H1 (cell line): ENCODE measurements around the gene MAGI2. TPM values are rescaled to one million over a fixed set of nuclear protein-coding genes. Genes with fewer than 3 reads are reported as not detected.

Source experiments
- CTCF ChIA-PET: fragments of 300-600 bp; sonication (Branson Sonifier 250); formaldehyde crosslinking; loops from one replicate; lab custom pipeline; 2021; ENCODE audit not compliant: partially characterized antibody; lab: Charles Lee
- POLR2A ChIA-PET: fragments of 300-600 bp; sonication (Branson Sonifier 250); formaldehyde crosslinking; loops from one replicate; lab custom pipeline; 2021; ENCODE audit warnings: inconsistent platforms; ENCODE audit not compliant: partially characterized antibody; lab: Charles Lee
- DNase-seq, 2 experiments: peaks; one replicate each; pipeline versions ENCODE4 v3.0.0 to v3.0.0-alpha.2; 2010 to 2022; ENCODE audit warnings: low spot score in 2 of 2, low read depth in 1 of 2, mixed read lengths in 1 of 2
- FAIRE-seq: peaks from 2 replicates; lab custom pipeline; 2011; peaks lifted over from hg19 to GRCh38; lab: Jason Lieb, UNC
- H2AFZ ChIP-seq: 2 replicates; pipeline ENCODE4 v1.8.1; 2012; ENCODE audit warnings: low read length, inconsistent platforms
- H2AK5ac ChIP-seq: 2 replicates; pipeline ENCODE4 v1.6.1; 2013; ENCODE audit warnings: low read depth, low read length
- H2BK120ac ChIP-seq: replicated peaks from 2 replicates; pipeline ENCODE3; 2013; ENCODE audit warnings: low read depth, low read length, inconsistent platforms
- H2BK12ac ChIP-seq: 2 replicates; pipeline ENCODE4 v1.6.1; 2013; ENCODE audit warnings: low read depth, low read length
- H2BK15ac ChIP-seq: 2 replicates; pipeline ENCODE4 v1.6.1; 2013; ENCODE audit warnings: low read length
- H2BK20ac ChIP-seq: 2 replicates; pipeline ENCODE4 v1.6.1; 2013; ENCODE audit warnings: low read length
- H2BK5ac ChIP-seq: 2 replicates; pipeline ENCODE4 v1.6.1; 2013; ENCODE audit warnings: low read depth, low read length
- H3K14ac ChIP-seq: 2 replicates; pipeline ENCODE4 v1.6.1; 2013; ENCODE audit warnings: inconsistent platforms; ENCODE audit not compliant: insufficient read length
- H3K18ac ChIP-seq: 2 replicates; pipeline ENCODE4 v1.6.1; 2013; ENCODE audit warnings: low read length; ENCODE audit errors: extremely low read depth
- H3K23ac ChIP-seq: 2 replicates; pipeline ENCODE4 v1.6.1; 2013; ENCODE audit warnings: inconsistent platforms; ENCODE audit not compliant: insufficient read length
- H3K23me2 ChIP-seq: 2 replicates; pipeline ENCODE4 v1.6.1; 2013; ENCODE audit warnings: low read depth, low read length
- H3K27ac ChIP-seq: 2 replicates; pipeline ENCODE4 v1.6.1; 2011; ENCODE audit warnings: low read depth, low read length, inconsistent platforms
- H3K27me3 ChIP-seq, 4 experiments: replicated peaks in 1 of 4; 1 replicate in 1 of 4; 2 replicates in 3 of 4; pipeline versions ENCODE4 v1.6.1 to v1.8.1; 2011 to 2013; ENCODE audit warnings: low read length in 3 of 4, mild to moderate bottlenecking in 3 of 4, inconsistent platforms in 2 of 4, mixed read lengths in 2 of 4, moderate library complexity in 1 of 4; ENCODE audit not compliant: control insufficient read depth in 3 of 4, insufficient read depth in 3 of 4; ENCODE audit errors: extremely low read depth in 1 of 4
- H3K36me3 ChIP-seq, 4 experiments: 2 replicates each; pipeline versions ENCODE4 v1.6.1 to v1.8.1; 2011 to 2013; ENCODE audit warnings: mild to moderate bottlenecking in 4 of 4, low read length in 3 of 4, moderate library complexity in 2 of 4, control low read depth in 1 of 4, inconsistent platforms in 1 of 4; ENCODE audit not compliant: insufficient read depth in 4 of 4, control insufficient read depth in 2 of 4
- H3K4ac ChIP-seq: replicated peaks from 2 replicates; pipeline ENCODE3; 2013; ENCODE audit warnings: low read length, low read depth, mixed read lengths, inconsistent platforms; ENCODE audit not compliant: insufficient read length
- H3K4me1 ChIP-seq, 4 experiments: replicated peaks in 1 of 4; 1 replicate in 1 of 4; 2 replicates in 3 of 4; pipeline versions ENCODE4 v1.6.1 to v1.8.1; 2011 to 2013; ENCODE audit warnings: low read length in 3 of 4, inconsistent platforms in 2 of 4, mixed read lengths in 1 of 4; ENCODE audit not compliant: insufficient read depth in 4 of 4, control insufficient read depth in 3 of 4
- H3K4me2 ChIP-seq, 2 experiments: 2 replicates each; pipeline versions ENCODE4 v1.6.1 to v1.8.1; 2011 to 2013; ENCODE audit warnings: low read depth in 2 of 2, low read length in 2 of 2, control low read depth in 1 of 2, inconsistent platforms in 1 of 2, mild to moderate bottlenecking in 1 of 2; ENCODE audit not compliant: insufficient read depth in 1 of 2
- H3K4me3 ChIP-seq, 4 experiments: fragments of 200-600, 300-600 bp in 1 of 4; sonication (generic), shearing (Covaris generic), sonication (Bioruptor Twin) in 1 of 4; 2 replicates each; pipeline versions ENCODE4 v1.5.1 to v1.8.1; 2011 to 2016; ENCODE audit warnings: low read length in 4 of 4, low read depth in 3 of 4, control low read depth in 2 of 4, inconsistent platforms in 2 of 4, mild to moderate bottlenecking in 2 of 4, mixed read lengths in 1 of 4, moderate library complexity in 1 of 4; ENCODE audit not compliant: insufficient read depth in 2 of 4; ENCODE audit errors: extremely low read depth in 1 of 4
- H3K56ac ChIP-seq: replicated peaks from 2 replicates; pipeline ENCODE3; 2013; ENCODE audit warnings: low read depth, mild to moderate bottlenecking, mixed read lengths, low read length, inconsistent platforms; ENCODE audit not compliant: insufficient read length
- H3K79me1 ChIP-seq: 2 replicates; pipeline ENCODE4 v1.6.1; 2013; ENCODE audit warnings: low read depth, low read length, control low read depth
- H3K79me2 ChIP-seq, 2 experiments: 2 replicates each; pipeline versions ENCODE4 v1.6.1 to v1.8.1; 2012 to 2013; ENCODE audit warnings: low read length in 2 of 2, mild to moderate bottlenecking in 2 of 2, inconsistent platforms in 1 of 2; ENCODE audit not compliant: insufficient read depth in 2 of 2, control insufficient read depth in 1 of 2
- H3K9ac ChIP-seq, 4 experiments: replicated peaks in 1 of 4; 1 replicate in 1 of 4; 2 replicates in 3 of 4; pipeline versions ENCODE4 v1.6.1 to v1.8.1; 2011 to 2013; ENCODE audit warnings: low read depth in 3 of 4, low read length in 3 of 4, control low read depth in 2 of 4, mild to moderate bottlenecking in 2 of 4, moderate library complexity in 2 of 4, inconsistent platforms in 1 of 4; ENCODE audit errors: extremely low read depth in 1 of 4
- H3K9me3 ChIP-seq, 2 experiments: 2 replicates each; pipeline versions ENCODE4 v1.6.1 to v1.8.1; 2012 to 2013; ENCODE audit warnings: mild to moderate bottlenecking in 2 of 2, moderate library complexity in 2 of 2, control low read depth in 1 of 2, inconsistent platforms in 1 of 2, low read depth in 1 of 2, low read length in 1 of 2, mixed read lengths in 1 of 2; ENCODE audit not compliant: insufficient read depth in 2 of 2
- H4K20me1 ChIP-seq, 2 experiments: replicated peaks in 1 of 2; 2 replicates each; pipeline versions ENCODE3 to v1.8.1; 2011 to 2013; ENCODE audit warnings: inconsistent platforms in 2 of 2, low read length in 2 of 2, mild to moderate bottlenecking in 1 of 2; ENCODE audit not compliant: insufficient read depth in 2 of 2, control insufficient read depth in 1 of 2
- H4K5ac ChIP-seq: 2 replicates; pipeline ENCODE4 v1.6.1; 2013; ENCODE audit warnings: low read length, low read depth, mixed read lengths, inconsistent platforms; ENCODE audit not compliant: insufficient read length
- H4K8ac ChIP-seq: 2 replicates; pipeline ENCODE4 v1.8.0; 2013; ENCODE audit warnings: mild to moderate bottlenecking, moderate library complexity, low read length, inconsistent platforms; ENCODE audit not compliant: insufficient read depth; ENCODE audit errors: extremely low read depth
- H4K91ac ChIP-seq: replicated peaks from 2 replicates; pipeline ENCODE3; 2013; ENCODE audit warnings: low read length, mixed read lengths, inconsistent platforms; ENCODE audit not compliant: insufficient read length
- BCL11A ChIP-seq, 2 experiments: IDR thresholded peaks; one replicate each; pipeline ENCODE4 v1.6.1; 2011; ENCODE audit warnings: low read depth in 2 of 2, low read length in 2 of 2, mild to moderate bottlenecking in 2 of 2
- JUN ChIP-seq: IDR thresholded peaks from 2 replicates; pipeline ENCODE4 v1.6.1; 2011; ENCODE audit warnings: low read depth, mild to moderate bottlenecking, improper control_type of control experiment, low read length
- JUND ChIP-seq: IDR thresholded peaks from 2 replicates; pipeline ENCODE4 v1.6.1; 2011; ENCODE audit warnings: mild to moderate bottlenecking, improper control_type of control experiment, low read length
- PHF8 ChIP-seq: fragments of 200-600 bp; sonication (generic); conservative IDR thresholded peaks from 2 replicates; pipeline ENCODE4 v1.7.1; 2012; ENCODE audit warnings: low read depth, mild to moderate bottlenecking, inconsistent platforms, low read length, moderate library complexity
- SIRT6 ChIP-seq: IDR thresholded peaks from one replicate; pipeline ENCODE4 v1.7.1; 2012; ENCODE audit warnings: low read length, inconsistent platforms
- SP4 ChIP-seq: IDR thresholded peaks from 2 replicates; pipeline ENCODE4 v1.6.1; 2012; ENCODE audit warnings: low read length, inconsistent platforms
- WGBS, 2 experiments: shearing (Covaris generic) in 1 of 2; methylation state at CpG; one replicate each; pipeline versions ENCODE4 v1.1.6 to v1.1.7; 2013 to 2015; ENCODE audit warnings: low lambda C conversion rate in 2 of 2, mixed read lengths in 2 of 2, inconsistent platforms in 1 of 2, low coverage in 1 of 2, missing lambda C conversion rate in 1 of 2; ENCODE audit not compliant: insufficient replicate concordance in 2 of 2, insufficient coverage in 1 of 2, insufficient read length in 1 of 2; ENCODE audit errors: extremely low coverage in 1 of 2, missing lambda C conversion rate in 1 of 2; 5-methylcytosine and 5-hydroxymethylcytosine counted together
- polyA plus RNA-seq, 7 experiments: library from polyadenylated mRNA; depleted of rRNA in 3 of 7; stranded (reverse) in 5 of 7; unstranded in 2 of 7; fragments of >200 nt in 5 of 7; fragments of 200-250 nt in 2 of 7; gene quantifications; 1 replicate in 5 of 7; 2 replicates in 1 of 7; 4 replicates in 1 of 7; pipeline versions ENCODE4 v1.2.1 to v1.2.3, GENCODE V29; 2011 to 2013; ENCODE audit warnings: missing spikeins in 2 of 7, mixed read lengths in 2 of 7
- total RNA-seq: library from RNA; stranded (reverse); fragmentation: NEBNext Ultra II Directional; extraction: Animal tissue kit (Norgen Biotek cat#: 25700); gene quantifications from 2 replicates; pipeline ENCODE4 v1.2.1, GENCODE V29; 2021

The MAGI2 gene
- total and polyA plus RNA-seq, 2 of the 8 experiments (the other 6 are each of a cell fraction or from before 2014, with no cell fraction given) = 6.0 to 27.3 TPM

DNA sequence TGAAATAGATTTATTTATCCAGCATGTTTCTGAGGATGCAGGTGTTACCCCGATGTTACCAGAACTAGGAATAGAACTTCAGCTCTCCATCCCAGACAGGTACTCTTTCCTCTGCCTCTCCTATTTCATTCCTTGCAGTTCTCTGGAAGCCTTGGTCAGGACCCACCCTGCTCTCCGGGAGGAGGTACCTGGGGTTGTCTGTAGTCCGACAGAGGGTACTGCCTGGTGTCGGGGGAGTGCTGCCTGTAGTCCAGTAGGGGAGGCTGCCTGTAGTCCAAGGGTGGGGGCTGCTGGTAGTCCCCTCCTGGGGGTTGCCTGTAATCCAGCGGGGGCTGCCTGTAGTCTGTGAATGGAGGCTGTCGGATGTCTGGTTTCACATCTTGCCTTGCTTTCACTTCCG, 1326.5 kb downstream of the MAGI2 start:
- ChIA-PET CTCF (interaction anchor here (0.9 kb wide), 1 partner anchor 8 kb away, joined by 3 read pairs; no protein-coding TSS in a partner anchor), POLR2A (no interaction called here)
- H3K79me2 ChIP-seq = no peaks in the 10 kb centered on the region
- H4K20me1 ChIP-seq = no peaks in the 10 kb centered on the region
- H2AFZ ChIP-seq = no peak overlapping the region
- no peak overlapping the region for H2AK5ac ChIP-seq
- no peaks in the 10 kb centered on the region for H3K79me1 ChIP-seq
- H3K4me3 ChIP-seq = no peak overlapping the region
- H2BK120ac ChIP-seq = no peak overlapping the region
- no peak for TF ChIP-seq PHF8
- TF ChIP-seq JUN = no peak
- no peak for TF ChIP-seq SIRT6
- no peak for TF ChIP-seq BCL11A (IDR thresholded peaks at IDR 0.05; ENCODE audit: low read depth in 2 of 2, low read length in 2 of 2)
- TF ChIP-seq SP4 = no peak
- no peak for TF ChIP-seq JUND
- TF ChIP-seq, all 59 proteins: peak for 0
- no peak overlapping the region for H3K56ac ChIP-seq
- 71% methylated on average over 7 of the region's 7 CpGs; no CpG with 5 or more reads in 1 of the 2 experiments for WGBS, 2 experiments
- DNase-seq (no peak), FAIRE-seq (no peak)
- no peak overlapping the region for H3K23ac ChIP-seq
- no peaks in the 10 kb centered on the region for H3K27me3 ChIP-seq
- peaks cover 0 to 7% (median 4%) of the 10 kb centered on the region in 4 experiments; a peak in 5 of 7 replicates for H3K4me1 ChIP-seq
- H4K5ac ChIP-seq = no peak overlapping the region
- H3K4me2 ChIP-seq = no peak overlapping the region; a peak in 1 of 4 replicates
- no peaks in the 10 kb centered on the region for H3K23me2 ChIP-seq
- no peak overlapping the region for H4K91ac ChIP-seq
- H3K9ac ChIP-seq = no peak overlapping the region
- no peak overlapping the region for H3K14ac ChIP-seq
- no peak overlapping the region for H2BK20ac ChIP-seq
- H3K36me3 ChIP-seq = no peaks in the 10 kb centered on the region; a peak in 1 of 8 replicates
- H3K27ac ChIP-seq = no peak overlapping the region
- H2BK5ac ChIP-seq = no peak overlapping the region
- H2BK12ac ChIP-seq = no peak overlapping the region
- no peak overlapping the region for H3K18ac ChIP-seq
- no peak overlapping the region for H3K4ac ChIP-seq
- no peaks in the 10 kb centered on the region for H3K9me3 ChIP-seq
- H2BK15ac ChIP-seq = no peak overlapping the region
- H4K8ac ChIP-seq = no peak overlapping the region
